Upper lobe of right lung (tissue), 1 donor: Measurements from ENCODE around the gene LPAR1. TPM values are rescaled to one million over a fixed set of nuclear protein-coding genes. Genes with fewer than 3 reads are reported as not detected.
A peak's percentile ranks its signal among the peaks of the same experiment; 100 is the strongest.

Experiments
- ATAC-seq: fragments of 200-7000 bp; cut with Tn5 transposase; one replicate; pipeline ENCODE4 v1.9.1; 2020; ENCODE audit warnings: mild to moderate bottlenecking, moderate library complexity
- DNase-seq: peaks from one replicate; pipeline ENCODE4 v3.0.0-alpha.2; 2020
- H3K27ac ChIP-seq: fragments of 200-600 bp; one replicate; pipeline ENCODE4 v1.8.0; 2022
- H3K27me3 ChIP-seq: fragments of 200-600 bp; one replicate; pipeline ENCODE4 v1.8.0; 2022; ENCODE audit warnings: mild to moderate bottlenecking
- H3K36me3 ChIP-seq: fragments of 200-600 bp; one replicate; pipeline ENCODE4 v1.8.0; 2022
- H3K4me1 ChIP-seq: fragments of 200-600 bp; one replicate; pipeline ENCODE4 v1.8.0; 2022
- H3K4me3 ChIP-seq: fragments of 200-600 bp; one replicate; pipeline ENCODE4 v1.8.0; 2022; ENCODE audit warnings: mild to moderate bottlenecking
- H3K9me3 ChIP-seq: fragments of 200-600 bp; one replicate; pipeline ENCODE4 v1.8.0; 2022
- CTCF ChIP-seq: fragments of 200-600 bp; IDR thresholded peaks from one replicate; pipeline ENCODE4 v1.8.0; 2022; ENCODE audit warnings: antibody characterized with exemption
- intact Hi-C: fragments of 100-400 bp; cut with DNase I; formaldehyde crosslinking; loops from one replicate; pipeline ENCODE4 v1.11.0; 2022
- total RNA-seq: library from RNA; stranded (reverse); fragmentation: NEBNext Ultra II Directional; extraction: Animal tissue kit (Norgen Biotek cat#: 25700); gene quantifications from one replicate; pipeline ENCODE4 v1.2.1, GENCODE V29; 2021
- donor health status: DM: no; HTN: yes; CAD: no; lungs with severe emphysema.

LPAR1 gene
- total RNA-seq, 1 donor from 2014 or later, result 18.2 TPM

- Histone ChIP-seq H3K27ac (peak overlapping the region; percentile 61), H3K4me1 (peaks cover 11% of the 10 kb centered on the region), H3K27me3 (no peaks in the 10 kb centered on the region), H3K9me3 (no peaks in the 10 kb centered on the region), H3K36me3 (no peaks in the 10 kb centered on the region), H3K4me3 (no peak overlapping the region)
- intact Hi-C loops, result no loop called here
- no peak for DNase-seq
- TF ChIP-seq CTCF, result no peak
- ATAC-seq, result no peak
Observed at GRCh38 chr9:110996436-110997220, 41.6 kb downstream of the LPAR1 start.

GRCh38 chr9:110995420-110996340 is 42.6 kb downstream of the LPAR1 start:
- H3K36me3 ChIP-seq, result no peaks in the 10 kb centered on the region
- peak overlapping the region; percentile 61 for H3K27ac ChIP-seq
- ATAC-seq (no peak), DNase-seq (no peak)
- H3K9me3 ChIP-seq, result no peaks in the 10 kb centered on the region
- H3K27me3 ChIP-seq, result no peaks in the 10 kb centered on the region
- no peak for TF ChIP-seq CTCF
- no peak overlapping the region for H3K4me3 ChIP-seq
- H3K4me1 ChIP-seq, result peaks cover 6% of the 10 kb centered on the region
- intact Hi-C loops, result no loop called here

- Histone ChIP-seq H3K9me3 (no peaks in the 10 kb centered on the region), H3K27me3 (no peaks in the 10 kb centered on the region), H3K4me3 (no peak overlapping the region), H3K36me3 (no peaks in the 10 kb centered on the region), H3K4me1 (peaks cover 6% of the 10 kb centered on the region), H3K27ac (peak overlapping the region; percentile 65)
- peak; percentile 33 for ATAC-seq
- DNase-seq, result no peak
- intact Hi-C loops, result no loop called here
- TF ChIP-seq CTCF, result no peak
Observed at GRCh38 chr9:110994771-110995241, 43.5 kb downstream of the LPAR1 start.

- Histone ChIP-seq H3K9me3 (no peaks in the 10 kb centered on the region), H3K27ac (no peak overlapping the region), H3K4me3 (no peak overlapping the region), H3K36me3 (no peaks in the 10 kb centered on the region), H3K4me1 (peaks cover 3% of the 10 kb centered on the region), H3K27me3 (no peaks in the 10 kb centered on the region)
- DNase-seq, result no peak
- no peak for ATAC-seq
- no peak for TF ChIP-seq CTCF
- intact Hi-C loops, result no loop called here
Observed at GRCh38 chr9:110990481-110990880, 47.8 kb downstream of the LPAR1 start.

GRCh38 chr9:110986529-110986928 is 51.7 kb downstream of the LPAR1 start:
- Histone ChIP-seq H3K4me1 (no peaks in the 10 kb centered on the region), H3K27me3 (no peaks in the 10 kb centered on the region), H3K4me3 (no peak overlapping the region), H3K27ac (no peak overlapping the region), H3K36me3 (no peaks in the 10 kb centered on the region), H3K9me3 (no peaks in the 10 kb centered on the region)
- TF ChIP-seq CTCF, result no peak
- DNase-seq (no peak), ATAC-seq (no peak)
- intact Hi-C loops, result no loop called here
